Stimulated activated CD8-positive, alpha-beta memory T cell treated with anti-CD3 and anti-CD28 coated beads, Interleukin-7, amount 100 ng/mL, for 48 hours (primary cell): ENCODE data around the gene POLR3F.
"Not testable (repeated sequence)": the region's sequence is repeated elsewhere in the genome, so short reads cannot be mapped to it uniquely, and the experiment has no call there.

Experiments
- DNase-seq, 2 donors: peaks; one replicate each; pipeline ENCODE4 v3.0.0-alpha.2; 2020; ENCODE audit warnings: low read depth in 1 of 2; ENCODE audit errors: extremely low read depth in 1 of 2

POLR3F gene

DNA sequence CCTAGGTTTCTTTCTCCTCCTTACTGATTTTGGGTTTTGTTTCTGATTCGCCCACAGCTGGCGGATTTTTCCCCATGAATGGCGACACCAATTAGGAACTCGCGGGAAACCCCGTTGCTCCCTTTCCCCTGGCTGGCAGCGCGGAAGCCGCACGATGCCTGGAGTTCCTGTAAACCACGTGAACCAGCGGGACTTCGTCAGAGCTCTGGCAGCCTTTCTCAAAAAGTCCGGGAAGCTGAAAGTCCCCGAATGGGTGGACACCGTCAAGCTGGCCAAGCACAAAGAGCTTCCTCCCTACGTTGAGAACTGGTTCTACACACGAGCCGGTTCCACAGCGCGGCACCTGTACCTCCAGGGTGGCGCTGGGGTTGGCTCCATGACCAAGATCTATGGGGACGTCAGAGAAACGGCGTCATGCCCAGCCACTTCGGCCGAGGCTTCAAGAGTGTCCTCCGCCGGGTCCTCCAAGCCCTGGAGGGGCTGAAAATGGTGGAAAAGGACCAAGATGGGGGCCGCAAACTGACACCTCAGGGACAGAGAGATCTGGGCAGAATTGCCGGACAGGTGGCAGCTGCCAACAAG, 37.4 kb downstream of the POLR3F start:
- DNase-seq: no peak

DNA sequence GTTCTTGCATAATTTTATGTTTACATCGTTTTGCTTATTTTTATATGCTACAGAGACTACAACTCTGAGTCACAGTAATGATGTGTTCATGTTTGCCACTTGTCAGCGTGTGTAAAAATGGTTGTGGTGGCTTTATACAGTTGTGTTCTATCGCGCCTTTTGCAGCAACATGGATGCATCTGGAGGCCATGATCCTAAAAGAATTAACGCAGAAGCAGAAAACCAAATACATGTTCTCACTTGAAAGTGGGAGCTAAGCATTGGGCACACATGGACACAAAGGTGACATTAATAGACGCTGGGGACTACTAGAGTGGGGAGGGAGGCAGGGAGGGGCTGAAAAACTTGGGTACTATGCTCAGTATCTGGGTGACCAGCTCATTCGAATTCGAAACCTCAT, 39.6 kb downstream of the POLR3F start:
- peak in 1 of 2 donors; percentile 11 for DNase-seq

DNA sequence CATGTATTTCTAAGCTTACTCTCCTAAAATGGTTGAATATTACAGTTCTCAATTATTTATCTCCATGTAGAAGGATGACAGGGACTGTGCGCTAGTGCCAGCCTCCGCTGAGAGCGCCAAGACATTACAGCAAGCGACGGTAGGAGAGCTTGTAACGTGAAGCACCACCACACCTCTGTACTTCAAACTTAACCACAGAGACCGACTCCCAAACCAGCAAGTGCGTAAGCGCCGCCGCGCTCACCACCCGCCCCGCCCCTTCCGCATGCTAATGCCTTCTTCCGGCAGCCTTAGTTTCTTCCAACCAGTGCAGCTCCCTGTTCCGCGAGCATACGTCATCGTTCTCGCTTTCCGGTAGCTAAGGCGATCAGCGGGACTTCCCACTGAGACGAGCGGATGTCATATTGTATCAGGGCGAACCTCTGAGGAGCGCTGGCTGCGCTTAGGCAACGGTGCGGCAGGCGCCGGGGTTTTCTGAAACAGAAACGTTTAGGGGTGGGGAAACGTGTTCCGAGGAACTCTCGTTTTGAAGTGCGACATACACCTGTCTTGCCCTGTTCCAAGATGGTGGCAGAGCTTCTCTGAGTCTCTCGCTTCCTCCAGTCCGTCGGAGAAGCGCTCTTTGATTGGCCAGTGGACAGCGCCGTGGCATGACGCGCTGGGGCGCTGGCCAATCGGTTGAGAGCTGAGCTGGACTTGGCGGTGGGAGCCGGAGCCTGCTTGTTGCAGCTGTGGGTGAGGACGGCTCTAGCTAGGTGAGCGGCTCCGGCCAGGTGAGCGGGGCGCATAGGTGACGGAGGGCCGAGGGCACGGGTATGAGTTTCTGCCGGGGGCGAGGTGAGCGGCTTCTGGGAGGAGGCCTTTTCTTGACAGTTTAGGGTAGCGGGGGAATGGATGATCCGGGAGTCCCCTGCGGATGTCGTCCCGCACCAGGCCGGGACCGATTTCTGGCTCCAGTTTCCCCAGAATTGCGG, 40.3 kb downstream of the POLR3F start, which contains the start of gene SEC23B:
SEC23B (plus strand) TSS at position 723 of the 974 bp plus-strand sequence. CDS start 2,896 bp downstream, outside the sequence.
- DNase-seq: peak; percentile 94 to 99

DNA sequence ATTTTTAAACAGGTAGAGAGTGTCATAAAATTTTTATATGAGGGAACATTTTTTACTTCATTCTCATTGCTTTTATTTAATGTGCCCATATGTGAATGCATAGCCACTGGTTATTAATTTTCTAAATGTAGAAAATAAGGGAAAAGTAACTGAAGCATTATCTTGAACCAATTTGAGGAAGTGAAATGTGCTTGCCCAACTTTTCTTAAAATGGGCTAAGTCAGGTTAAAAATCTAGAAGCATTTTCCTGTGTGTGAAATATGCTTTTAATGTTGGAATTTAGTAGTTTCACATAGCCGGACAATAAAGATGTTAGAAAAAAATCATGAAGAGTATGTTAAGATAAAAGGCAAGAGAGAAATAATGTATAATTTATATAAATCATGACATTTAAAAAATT, 44.4 kb downstream of the POLR3F start:
- DNase-seq: no peak

DNA sequence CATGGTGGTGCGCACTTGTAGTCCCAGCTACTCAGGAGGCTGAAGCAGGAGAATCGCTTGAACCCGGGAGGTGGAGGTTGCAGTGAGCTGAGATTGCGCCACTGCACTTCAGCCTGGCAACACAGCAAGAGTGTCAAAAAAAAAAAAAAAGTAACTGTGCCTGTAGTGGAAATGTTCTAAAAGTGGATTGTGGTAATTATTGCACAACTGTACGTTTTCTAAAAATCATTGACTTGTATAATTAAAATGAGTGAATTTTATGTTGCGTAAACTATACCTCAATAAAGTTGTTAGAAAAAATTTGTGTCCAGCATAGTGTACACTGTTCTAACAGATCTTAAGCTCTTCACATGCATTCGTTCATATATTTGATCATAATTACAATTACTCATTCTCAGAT, 46.0 kb downstream of the POLR3F start:
- DNase-seq: no peak

DNA sequence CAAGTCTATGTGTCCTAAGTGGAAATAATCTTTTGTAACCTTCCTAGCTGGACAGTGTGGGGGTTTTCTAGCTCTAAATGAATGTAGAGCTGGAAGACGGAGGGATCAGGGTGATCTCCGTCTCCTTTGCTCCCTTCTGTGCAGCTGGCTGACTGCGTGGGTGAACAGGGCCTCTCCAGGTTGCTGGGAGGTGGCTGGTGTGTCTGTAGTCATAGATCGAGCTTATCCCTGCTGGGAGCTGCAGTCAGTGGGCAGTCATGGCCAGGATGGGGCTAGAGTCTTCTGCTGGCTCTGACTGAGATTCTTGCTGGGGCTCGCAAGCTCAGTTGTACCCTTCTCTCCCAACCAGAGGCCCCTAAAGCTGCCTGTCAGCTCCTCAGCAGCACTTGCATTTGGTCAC, 46.9 kb downstream of the POLR3F start:
- DNase-seq: no peak

DNA sequence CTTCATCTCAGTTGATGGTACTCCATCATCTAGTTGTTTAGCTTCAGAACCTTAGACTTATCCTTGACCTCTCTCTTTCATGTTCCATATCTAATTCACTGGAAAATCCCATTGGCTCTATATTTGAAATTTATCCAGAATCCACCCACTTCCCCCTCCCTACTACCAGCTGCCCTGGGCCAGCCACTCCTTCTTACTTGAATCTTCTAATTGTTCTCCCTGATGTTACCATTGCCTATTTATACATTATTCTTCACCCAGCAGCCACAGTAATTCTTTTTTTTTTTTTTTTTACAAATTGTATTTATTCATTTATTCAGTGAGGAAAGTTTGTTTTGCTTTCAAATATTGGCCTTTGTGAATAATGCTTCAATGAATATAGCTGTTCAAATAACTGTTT, 48.8 kb downstream of the POLR3F start:
- no peak for DNase-seq

DNA sequence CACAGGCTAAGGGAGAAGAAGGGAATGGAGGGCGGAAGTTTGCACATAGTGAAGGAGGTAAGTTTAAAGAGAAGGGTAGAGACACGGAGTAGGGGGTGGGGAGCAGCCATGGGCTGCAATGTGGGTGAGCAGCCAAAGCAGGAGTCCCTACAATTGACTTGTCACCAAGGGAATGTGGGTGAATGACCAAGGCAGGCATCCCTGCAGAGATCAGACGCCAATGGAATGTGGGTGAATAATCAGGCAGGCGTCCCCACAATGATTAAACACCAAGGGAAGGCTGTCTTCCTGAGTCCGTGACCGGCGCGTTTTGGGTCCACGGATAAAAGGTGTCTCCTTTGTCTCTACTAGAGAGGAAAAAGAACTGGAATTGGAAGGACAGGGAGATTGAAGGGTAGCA, 54.9 kb downstream of the POLR3F start:
- not testable (repeated sequence) for DNase-seq

DNA sequence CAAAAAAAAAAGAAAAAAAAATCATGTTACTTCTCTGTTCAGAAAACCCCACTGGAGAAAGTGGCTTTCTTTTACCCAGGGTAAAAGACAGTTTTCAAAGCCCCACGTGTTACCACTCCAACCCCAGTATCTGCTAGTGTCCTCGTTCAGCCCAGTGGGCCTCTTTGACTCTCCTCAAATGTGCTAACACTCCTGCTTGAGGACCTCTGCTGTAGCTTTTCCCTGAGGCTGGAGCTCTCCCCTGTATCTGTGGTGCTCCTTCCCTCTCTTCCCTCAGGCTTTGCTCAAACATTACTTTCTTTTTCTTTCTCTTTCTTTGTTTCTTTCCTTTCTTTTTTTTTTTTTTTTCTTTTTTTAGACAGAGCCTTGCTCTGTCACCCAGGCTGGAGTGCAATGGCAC, 55.9 kb downstream of the POLR3F start:
- no peak for DNase-seq

DNA sequence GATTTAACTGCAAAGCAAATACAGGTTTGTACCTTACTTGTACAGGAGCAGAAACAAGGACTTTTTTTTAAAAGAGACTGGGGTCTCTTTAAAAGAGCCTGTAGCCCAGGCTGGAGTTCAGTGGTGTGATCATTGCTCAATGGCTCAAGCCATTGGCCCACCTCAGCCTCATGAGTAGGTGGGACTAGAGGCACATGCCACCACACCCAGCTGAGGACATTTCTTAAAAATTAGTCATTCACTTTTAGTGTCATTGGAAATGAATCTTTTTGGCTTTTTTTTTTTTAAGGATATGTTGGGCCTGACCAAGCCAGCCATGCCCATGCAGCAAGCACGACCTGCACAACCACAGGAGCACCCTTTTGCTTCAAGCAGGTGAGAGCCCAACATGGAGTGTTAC, 57.5 kb downstream of the POLR3F start:
- no peak for DNase-seq

DNA sequence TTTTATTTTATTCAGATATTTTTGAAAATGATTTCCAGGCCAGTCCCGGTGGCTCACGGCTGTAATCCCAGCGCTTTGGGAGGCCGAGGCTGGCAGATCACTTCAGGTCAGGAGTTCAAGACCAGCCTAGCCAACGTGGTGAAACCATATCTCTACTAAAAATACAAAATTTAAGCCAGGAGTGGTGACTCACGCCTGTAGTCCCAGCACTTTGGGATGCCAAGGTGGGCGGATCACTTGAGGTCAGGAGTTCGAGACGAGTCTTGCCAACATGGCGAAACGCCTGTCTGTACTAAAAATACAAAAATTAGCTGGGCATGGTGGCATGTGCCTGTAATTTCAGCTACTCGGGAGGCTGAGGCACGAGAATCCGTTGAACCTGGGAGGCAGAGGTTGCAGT, 59.6 kb downstream of the POLR3F start:
- not testable (repeated sequence) for DNase-seq

DNA sequence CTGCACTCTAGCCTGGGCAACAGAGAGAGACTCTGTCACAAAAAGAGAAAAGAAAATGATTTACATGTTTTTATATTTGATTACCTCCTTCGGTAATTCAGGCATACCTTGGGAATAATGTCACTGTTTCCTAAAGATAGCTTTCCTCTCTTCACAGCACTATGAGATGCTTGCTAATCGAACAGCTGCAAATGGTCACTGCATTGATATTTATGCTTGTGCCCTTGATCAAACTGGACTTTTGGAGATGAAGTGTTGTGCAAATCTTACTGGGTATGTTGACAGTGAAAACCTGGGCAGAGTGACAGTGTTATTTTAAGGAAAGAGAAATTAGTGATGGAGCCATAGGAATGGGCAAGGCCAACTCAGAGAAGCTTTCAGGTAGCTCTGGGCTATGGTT, 60.1 kb downstream of the POLR3F start:
- DNase-seq: no peak

DNA sequence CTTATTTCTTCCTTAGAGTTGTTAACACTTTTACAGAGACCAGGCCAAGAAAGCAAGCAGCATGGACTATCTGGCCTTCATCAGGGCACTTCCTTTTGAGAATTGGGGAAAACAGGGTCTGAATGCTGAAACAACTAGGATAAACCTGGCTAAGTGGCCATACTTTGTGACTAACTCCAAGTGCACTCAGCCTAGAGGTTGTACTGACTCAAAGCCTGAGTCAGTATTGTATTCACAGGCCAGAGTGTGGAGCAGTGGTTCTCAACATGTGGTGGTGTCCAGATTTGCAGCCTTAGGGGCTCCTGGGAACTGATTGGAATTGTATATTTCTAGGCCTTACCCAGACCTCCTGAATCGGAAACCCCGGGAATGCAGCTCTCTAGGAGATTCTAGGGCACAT, 60.6 kb downstream of the POLR3F start:
- no peak for DNase-seq

DNA sequence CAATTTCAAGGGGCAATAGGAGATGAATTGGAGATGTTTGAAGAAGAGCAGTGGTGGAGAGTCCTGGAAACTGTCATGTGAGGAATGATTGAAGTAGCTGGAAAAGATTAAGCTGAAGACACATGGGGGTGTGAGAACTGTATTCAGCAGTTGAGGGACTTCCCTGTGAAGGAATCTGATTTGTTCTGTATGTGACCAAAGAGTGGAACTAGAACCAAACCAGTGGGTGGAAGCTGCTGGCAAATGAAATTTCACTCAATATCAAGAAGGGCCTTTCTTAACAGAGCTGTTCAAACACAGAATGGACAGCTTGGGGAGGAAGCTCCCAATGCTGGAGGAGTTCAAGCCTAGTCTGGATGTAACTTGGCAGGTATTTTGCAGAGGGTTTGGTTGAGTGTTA, 61.9 kb downstream of the POLR3F start:
- no peak for DNase-seq

DNA sequence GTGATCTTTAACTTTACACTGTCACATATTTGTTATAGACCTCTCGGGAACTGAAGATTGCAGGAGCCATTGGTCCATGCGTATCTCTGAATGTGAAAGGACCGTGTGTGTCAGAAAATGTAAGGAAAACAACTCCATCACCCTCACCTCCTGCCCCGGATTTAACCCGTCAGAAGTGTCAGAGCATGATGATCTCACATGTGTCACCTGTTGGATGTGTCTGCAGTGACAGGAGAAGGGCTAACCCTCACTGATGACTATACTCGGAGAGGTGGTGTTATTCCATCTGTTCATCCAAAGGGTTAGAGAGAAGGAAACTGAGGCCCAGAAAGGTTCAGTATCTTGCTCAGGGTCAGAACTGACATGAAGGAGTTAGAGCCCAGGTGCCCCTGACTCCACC, 65.4 kb downstream of the POLR3F start:
- DNase-seq: no peak

DNA sequence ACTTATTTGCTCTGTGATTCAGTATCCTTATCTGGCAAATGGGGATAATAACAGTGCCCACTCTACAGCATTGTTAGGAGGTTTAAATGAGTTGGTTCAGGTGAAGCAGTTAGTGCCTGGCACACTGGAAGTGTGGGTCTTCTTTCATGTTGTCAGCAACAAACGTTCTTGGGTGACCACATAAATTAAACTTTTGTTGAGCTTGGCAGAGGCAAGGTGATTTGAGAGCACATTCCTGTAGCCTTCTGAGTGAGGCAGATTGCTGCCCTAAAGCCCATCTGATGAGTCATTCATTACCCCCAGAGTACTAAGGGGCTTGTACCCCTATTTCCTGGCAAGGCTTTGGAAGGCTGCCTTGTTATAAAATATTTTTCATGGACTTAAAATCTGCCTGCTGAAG, 66.3 kb downstream of the POLR3F start:
- no peak for DNase-seq

DNA sequence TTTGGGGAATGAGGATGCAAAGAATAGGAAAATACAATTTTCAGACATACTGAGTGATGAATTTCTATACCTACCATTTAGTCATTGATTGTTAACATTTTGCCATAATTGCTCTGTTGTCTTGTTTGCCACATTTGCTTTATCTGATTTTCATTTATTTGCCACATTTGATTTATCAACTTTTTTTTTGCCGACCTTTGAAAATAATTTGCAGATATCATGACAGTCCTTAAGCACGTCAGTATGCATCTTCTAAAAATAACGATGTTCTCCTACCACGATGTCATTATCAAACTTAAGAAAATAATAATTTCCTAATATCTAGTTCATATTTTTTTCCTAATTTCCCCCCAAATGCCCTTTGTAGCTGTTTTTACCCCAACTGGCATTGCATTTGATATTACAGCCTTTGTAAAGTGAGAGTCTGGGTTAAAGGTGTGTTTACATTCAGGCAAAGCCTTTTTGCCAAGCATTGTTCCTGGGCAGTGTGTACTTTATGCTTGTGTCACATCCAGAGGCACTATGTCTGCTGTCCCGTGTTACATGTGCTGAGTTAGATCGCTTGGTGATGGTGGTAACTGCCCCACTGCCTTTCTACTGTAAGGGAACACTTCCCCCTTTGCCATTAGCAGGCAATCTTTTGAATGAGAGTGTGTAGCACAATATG, 66.9 kb downstream of the POLR3F start:
- DNase-seq: no peak
